ENCODE measurements around the gene DCLK3. TPM values are rescaled to one million over a fixed set of nuclear protein-coding genes. Genes with fewer than 3 reads are reported as not detected.

Gene DCLK3
- total and polyA plus RNA-seq, 2 donors (not counting 1 experiment from before 2014, with no cell fraction given), result not detected

DNA sequence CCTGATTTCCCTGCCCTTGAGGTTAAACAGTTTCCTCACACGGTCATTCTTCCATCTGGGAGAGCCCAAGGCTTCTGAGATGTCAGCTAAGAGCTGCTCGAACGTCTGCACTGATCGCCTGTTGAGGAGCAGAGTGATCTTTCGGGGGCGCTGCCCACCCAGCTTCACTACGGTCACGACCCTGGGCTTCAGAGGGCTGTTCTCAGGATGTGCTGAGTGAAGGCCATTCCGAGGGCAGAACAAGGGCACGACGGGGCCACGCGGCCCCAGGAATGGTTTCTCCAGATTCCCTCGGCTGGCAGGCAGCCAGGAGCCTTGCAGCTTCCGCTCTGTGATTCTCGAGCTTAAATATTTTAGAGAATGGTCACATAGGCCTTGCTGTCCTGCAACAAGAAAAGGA, 25.7 kb downstream of the DCLK3 start:
- no peak overlapping the region for H3K4me2 ChIP-seq (ENCODE audit: extremely low read depth, insufficient read depth, low read length)
- no peaks in the 10 kb centered on the region for H3K9me3 ChIP-seq (ENCODE audit: control insufficient read depth, insufficient read depth, low read depth, low read length)
- H3K9ac ChIP-seq (ENCODE audit: insufficient read depth, low read length), result no peak overlapping the region
- no peaks in the 10 kb centered on the region for H3K36me3 ChIP-seq (ENCODE audit: control insufficient read depth, insufficient read depth, low read length)
- peak in 1 of 2 donors; percentile 8 for DNase-seq (ENCODE audit: low read depth in 2 of 2)
- H3K79me2 ChIP-seq (ENCODE audit: control insufficient read depth, insufficient read depth, low read length), result no peaks in the 10 kb centered on the region
- no peaks in the 10 kb centered on the region for H4K20me1 ChIP-seq (ENCODE audit: control insufficient read depth, extremely low read depth, insufficient read depth, low read length)
- H2AFZ ChIP-seq (ENCODE audit: low read length), result no peak overlapping the region
- H3K4me1 ChIP-seq (ENCODE audit: control insufficient read depth, extremely low read depth, insufficient read depth, low read length), result no peaks in the 10 kb centered on the region
- no peak overlapping the region for H3K4me3 ChIP-seq (replicated peaks in 1 of 4; ENCODE audit: control extremely low read depth in 1 of 4, insufficient read depth in 1 of 4, low read depth in 3 of 4, low read length in 4 of 4)
- TF ChIP-seq EZH2 (IDR thresholded peaks at IDR 0.05; ENCODE audit: low read length, missing control alignments) (no peak), CTCF (conservative IDR thresholded peaks at IDR 0.05 in 1 of 2, IDR thresholded peaks at IDR 0.05 in 1 of 2; ENCODE audit: low read depth in 1 of 2, low read length in 2 of 2) (no peak)
- H3K27me3 ChIP-seq (ENCODE audit: control insufficient read depth, insufficient read depth, low read length), result no peaks in the 10 kb centered on the region
- H3K27ac ChIP-seq (ENCODE audit: insufficient read depth, low read length), result no peak overlapping the region

GRCh38 chr3:36736301-36736700, 28.1 kb downstream of the DCLK3 start:
- Histone ChIP-seq H3K4me3 (replicated peaks in 1 of 4; ENCODE audit: control extremely low read depth in 1 of 4, insufficient read depth in 1 of 4, low read depth in 3 of 4, low read length in 4 of 4) (no peak overlapping the region), H3K27ac (ENCODE audit: insufficient read depth, low read length) (no peak overlapping the region), H3K4me2 (ENCODE audit: extremely low read depth, insufficient read depth, low read length) (no peak overlapping the region), H3K79me2 (ENCODE audit: control insufficient read depth, insufficient read depth, low read length) (no peaks in the 10 kb centered on the region), H3K4me1 (ENCODE audit: control insufficient read depth, extremely low read depth, insufficient read depth, low read length) (no peaks in the 10 kb centered on the region), H3K9me3 (ENCODE audit: control insufficient read depth, insufficient read depth, low read depth, low read length) (no peaks in the 10 kb centered on the region), H2AFZ (ENCODE audit: low read length) (no peak overlapping the region), H3K36me3 (ENCODE audit: control insufficient read depth, insufficient read depth, low read length) (no peaks in the 10 kb centered on the region), H3K27me3 (ENCODE audit: control insufficient read depth, insufficient read depth, low read length) (no peaks in the 10 kb centered on the region), H4K20me1 (ENCODE audit: control insufficient read depth, extremely low read depth, insufficient read depth, low read length) (no peaks in the 10 kb centered on the region), H3K9ac (ENCODE audit: insufficient read depth, low read length) (no peak overlapping the region)
- no peak for TF ChIP-seq EZH2 (IDR thresholded peaks at IDR 0.05; ENCODE audit: low read length, missing control alignments)
- TF ChIP-seq CTCF (conservative IDR thresholded peaks at IDR 0.05 in 1 of 2, IDR thresholded peaks at IDR 0.05 in 1 of 2; ENCODE audit: low read depth in 1 of 2, low read length in 2 of 2), result no peak
- peak in 1 of 2 donors; percentile 20 for DNase-seq (ENCODE audit: low read depth in 2 of 2)

DNA sequence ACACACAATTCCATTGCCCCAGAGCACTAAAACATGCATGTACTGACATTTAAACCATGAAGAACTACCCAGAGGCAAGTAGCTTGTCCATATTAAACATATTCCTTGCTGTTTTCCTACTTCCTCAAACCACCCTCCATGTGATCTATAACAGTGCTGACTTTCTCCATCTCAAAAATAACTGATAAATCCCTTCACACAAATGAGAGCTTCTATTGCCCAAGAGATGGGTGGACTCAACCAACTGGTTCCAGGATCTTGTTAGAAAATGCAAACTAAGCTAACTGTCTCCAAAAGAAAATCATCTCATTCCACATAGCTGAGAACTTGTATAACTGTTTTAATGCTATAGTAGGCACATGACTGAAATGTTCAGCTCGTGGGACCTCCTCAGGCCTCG, 29.6 kb downstream of the DCLK3 start:
- no peak overlapping the region for H3K4me2 ChIP-seq (ENCODE audit: extremely low read depth, insufficient read depth, low read length)
- no peak overlapping the region for H3K9ac ChIP-seq (ENCODE audit: insufficient read depth, low read length)
- no peaks in the 10 kb centered on the region for H3K79me2 ChIP-seq (ENCODE audit: control insufficient read depth, insufficient read depth, low read length)
- no peaks in the 10 kb centered on the region for H3K9me3 ChIP-seq (ENCODE audit: control insufficient read depth, insufficient read depth, low read depth, low read length)
- H3K27me3 ChIP-seq (ENCODE audit: control insufficient read depth, insufficient read depth, low read length), result no peaks in the 10 kb centered on the region
- peak in 1 of 2 donors; percentile 2 for DNase-seq (ENCODE audit: low read depth in 2 of 2)
- H3K36me3 ChIP-seq (ENCODE audit: control insufficient read depth, insufficient read depth, low read length), result no peaks in the 10 kb centered on the region
- no peak overlapping the region for H3K4me3 ChIP-seq (replicated peaks in 1 of 4; ENCODE audit: control extremely low read depth in 1 of 4, insufficient read depth in 1 of 4, low read depth in 3 of 4, low read length in 4 of 4)
- no peak overlapping the region for H3K27ac ChIP-seq (ENCODE audit: insufficient read depth, low read length)
- no peaks in the 10 kb centered on the region for H4K20me1 ChIP-seq (ENCODE audit: control insufficient read depth, extremely low read depth, insufficient read depth, low read length)
- H3K4me1 ChIP-seq (ENCODE audit: control insufficient read depth, extremely low read depth, insufficient read depth, low read length), result no peaks in the 10 kb centered on the region
- H2AFZ ChIP-seq (ENCODE audit: low read length), result no peak overlapping the region
- TF ChIP-seq EZH2 (IDR thresholded peaks at IDR 0.05; ENCODE audit: low read length, missing control alignments), result no peak
- TF ChIP-seq CTCF (conservative IDR thresholded peaks at IDR 0.05 in 1 of 2, IDR thresholded peaks at IDR 0.05 in 1 of 2; ENCODE audit: low read depth in 1 of 2, low read length in 2 of 2), result no peak

Measured in fibroblast of lung (primary cell).